H9 (cell line): ENCODE results near the gene C3orf20. TPM values are rescaled to one million over a fixed set of nuclear protein-coding genes. Genes with fewer than 3 reads are reported as not detected.

Source experiments
- DNase-seq: peaks from one replicate; pipeline ENCODE4 v3.0.0-alpha.2; 2017
- H2AFZ ChIP-seq: one replicate; pipeline ENCODE4 v1.6.1; 2013; ENCODE audit warnings: mild to moderate bottlenecking, low read length, control low read depth, moderate library complexity
- H2AK5ac ChIP-seq: 2 replicates; pipeline ENCODE4 v1.6.1; 2013; ENCODE audit warnings: low read length, control low read depth, mixed read lengths; ENCODE audit not compliant: insufficient read length
- H2BK120ac ChIP-seq: one replicate; pipeline ENCODE4 v1.6.1; 2013; ENCODE audit warnings: low read depth, mild to moderate bottlenecking, low read length, control low read depth, inconsistent platforms; ENCODE audit not compliant: poor library complexity, severe bottlenecking
- H2BK12ac ChIP-seq: 2 replicates; pipeline ENCODE4 v1.6.1; 2013; ENCODE audit warnings: low read length, control low read depth, mixed read lengths, low read depth; ENCODE audit not compliant: insufficient read length
- H2BK15ac ChIP-seq: 2 replicates; pipeline ENCODE4 v1.6.1; 2013; ENCODE audit warnings: low read depth, low read length, control low read depth
- H2BK20ac ChIP-seq: one replicate; pipeline ENCODE4 v1.6.1; 2013; ENCODE audit warnings: low read depth, mild to moderate bottlenecking, low read length, control low read depth, inconsistent platforms; ENCODE audit not compliant: poor library complexity, severe bottlenecking
- H2BK5ac ChIP-seq: 2 replicates; pipeline ENCODE4 v1.6.1; 2013; ENCODE audit warnings: low read length, control low read depth, mixed read lengths; ENCODE audit not compliant: insufficient read length
- H3K14ac ChIP-seq: 2 replicates; pipeline ENCODE4 v1.6.1; 2013; ENCODE audit warnings: low read length, control low read depth; ENCODE audit not compliant: insufficient read depth
- H3K18ac ChIP-seq: 2 replicates; pipeline ENCODE4 v1.6.1; 2013; ENCODE audit warnings: low read depth, mild to moderate bottlenecking, mixed read lengths, low read length, control low read depth; ENCODE audit not compliant: insufficient read length
- H3K23ac ChIP-seq: 2 replicates; pipeline ENCODE4 v1.6.1; 2013; ENCODE audit warnings: low read length, control low read depth, mixed read lengths, low read depth; ENCODE audit not compliant: insufficient read length
- H3K23me2 ChIP-seq: 2 replicates; pipeline ENCODE4 v1.6.1; 2013; ENCODE audit warnings: low read depth, mild to moderate bottlenecking, mixed read lengths, low read length, control low read depth; ENCODE audit not compliant: insufficient read length, poor library complexity, severe bottlenecking
- H3K27ac ChIP-seq: 2 replicates; pipeline ENCODE4 v1.5.1; 2013; ENCODE audit warnings: low read length, control low read depth, mixed read lengths, low read depth; ENCODE audit not compliant: insufficient read length
- H3K27me3 ChIP-seq: 2 replicates; pipeline ENCODE4 v1.6.1; 2013; ENCODE audit warnings: low read length, control low read depth, inconsistent platforms; ENCODE audit not compliant: insufficient read depth
- H3K4ac ChIP-seq: 2 replicates; pipeline ENCODE4 v1.6.1; 2013; ENCODE audit warnings: low read depth, mild to moderate bottlenecking, control low read depth, inconsistent platforms, low read length, moderate library complexity
- H3K4me1 ChIP-seq: 2 replicates; pipeline ENCODE4 v1.6.1; 2013; ENCODE audit warnings: low read length, control low read depth, inconsistent platforms; ENCODE audit not compliant: insufficient read depth
- H3K4me2 ChIP-seq: 2 replicates; pipeline ENCODE4 v1.6.1; 2013; ENCODE audit warnings: low read length, control low read depth, mixed read lengths; ENCODE audit not compliant: insufficient read length, insufficient read depth
- H3K56ac ChIP-seq: 2 replicates; pipeline ENCODE4 v1.6.1; 2013; ENCODE audit warnings: low read depth, mild to moderate bottlenecking, mixed read lengths, low read length, control low read depth; ENCODE audit not compliant: insufficient read length
- H3K79me1 ChIP-seq: 2 replicates; pipeline ENCODE4 v1.6.1; 2013; ENCODE audit warnings: low read depth, mild to moderate bottlenecking, moderate library complexity, low read length, control low read depth, inconsistent platforms; ENCODE audit not compliant: insufficient read depth, poor library complexity, severe bottlenecking
- H3K79me2 ChIP-seq: 2 replicates; pipeline ENCODE4 v1.6.1; 2013; ENCODE audit warnings: low read length, control low read depth, inconsistent platforms; ENCODE audit not compliant: insufficient read depth
- H3K9ac ChIP-seq: 2 replicates; pipeline ENCODE4 v1.6.1; 2013; ENCODE audit warnings: low read length, control low read depth, mixed read lengths; ENCODE audit not compliant: insufficient read length; ENCODE audit errors: extremely low read depth
- H3K9me3 ChIP-seq: one replicate; pipeline ENCODE4 v1.6.1; 2013; ENCODE audit warnings: low read depth, low read length, inconsistent platforms; ENCODE audit not compliant: control insufficient read depth
- H3T11ph ChIP-seq: one replicate; pipeline ENCODE4 v1.6.1; 2013; ENCODE audit warnings: mild to moderate bottlenecking, low read length, control low read depth, inconsistent platforms
- H4K20me1 ChIP-seq: one replicate; pipeline ENCODE4 v1.6.1; 2013; ENCODE audit not compliant: control insufficient read depth, insufficient read length, insufficient read depth
- H4K5ac ChIP-seq: 2 replicates; pipeline ENCODE4 v1.6.1; 2013; ENCODE audit warnings: low read depth, mild to moderate bottlenecking, mixed read lengths, low read length, control low read depth; ENCODE audit not compliant: insufficient read length
- H4K8ac ChIP-seq: replicated peaks from 2 replicates; pipeline ENCODE4 v1.6.1; 2013; ENCODE audit warnings: low read length, control low read depth, mixed read lengths, low read depth; ENCODE audit not compliant: insufficient read length
- H4K91ac ChIP-seq: 2 replicates; pipeline ENCODE4 v1.6.1; 2013; ENCODE audit warnings: low read depth, mild to moderate bottlenecking, moderate library complexity, mixed read lengths, low read length, control low read depth; ENCODE audit not compliant: insufficient read length
- H3K27ac Mint-ChIP-seq, 3 experiments: 2 replicates in 2 of 3; 3 replicates in 1 of 3; pipeline ENCODE4 v1.8.0; 2020 to 2021; ENCODE audit warnings: mixed read lengths in 3 of 3, mild to moderate bottlenecking in 1 of 3, moderate library complexity in 1 of 3
- H3K27me3 Mint-ChIP-seq: 2 replicates; pipeline ENCODE4 v1.8.0; 2021; ENCODE audit warnings: low read depth, mild to moderate bottlenecking, moderate library complexity, mixed read lengths
- H3K36me3 Mint-ChIP-seq, 3 experiments: 2 replicates in 2 of 3; 3 replicates in 1 of 3; pipeline ENCODE4 v1.8.0; 2020 to 2021; ENCODE audit warnings: low read depth in 3 of 3, mixed read lengths in 3 of 3; ENCODE audit not compliant: insufficient read depth in 1 of 3
- H3K4me1 Mint-ChIP-seq, 2 experiments: 2 replicates each; pipeline ENCODE4 v1.8.0; 2020; ENCODE audit warnings: mixed read lengths in 2 of 2
- H3K4me3 Mint-ChIP-seq, 2 experiments: 2 replicates in 1 of 2; 3 replicates in 1 of 2; pipeline ENCODE4 v1.8.0; 2020 to 2021; ENCODE audit warnings: mild to moderate bottlenecking in 2 of 2, mixed read lengths in 2 of 2, moderate library complexity in 1 of 2
- H3K9me3 Mint-ChIP-seq, 2 experiments: 2 replicates in 1 of 2; 3 replicates in 1 of 2; pipeline ENCODE4 v1.8.0; 2020; ENCODE audit warnings: mild to moderate bottlenecking in 2 of 2, mixed read lengths in 2 of 2, moderate library complexity in 1 of 2
- WGBS: extraction: QIAGEN DNeasy Blood & Tissue Kit; methylation state at CpG from one replicate; pipeline ENCODE4 v1.1.7; 2013; ENCODE audit warnings: missing lambda C conversion rate, low lambda C conversion rate, mixed read lengths; ENCODE audit not compliant: insufficient read length; ENCODE audit errors: extremely low coverage; 5-methylcytosine and 5-hydroxymethylcytosine counted together
- total RNA-seq: library from RNA; stranded (reverse); gene quantifications from 2 replicates; pipeline ENCODE4 v1.2.1, GENCODE V29; 2021
- TF ChIP-seq, protein P1 (sequence below): fragments of 200-600 bp; sonication (generic); conservative IDR thresholded peaks from 3 replicates; pipeline ENCODE4 v1.8.0; 2021; ENCODE audit warnings: antibody characterized with exemption, mild to moderate bottlenecking

The C3orf20 gene
- total RNA-seq, 1 experiment from 2014 or later = not detected

- no peak overlapping the region for H3K14ac ChIP-seq
- Mint-ChIP-seq H3K9me3 (no peaks in the 10 kb centered on the region), H3K27ac (no peak overlapping the region), H3K4me1 (no peaks in the 10 kb centered on the region), H3K27me3 (peaks cover 26% of the 10 kb centered on the region), H3K36me3 (no peaks in the 10 kb centered on the region), H3K4me3 (no peak overlapping the region)
- H3K79me1 ChIP-seq = no peaks in the 10 kb centered on the region
- no peak for DNase-seq
- no peak overlapping the region for H2BK15ac ChIP-seq
- H2AK5ac ChIP-seq = no peak overlapping the region
- TF ChIP-seq, protein P1, sequence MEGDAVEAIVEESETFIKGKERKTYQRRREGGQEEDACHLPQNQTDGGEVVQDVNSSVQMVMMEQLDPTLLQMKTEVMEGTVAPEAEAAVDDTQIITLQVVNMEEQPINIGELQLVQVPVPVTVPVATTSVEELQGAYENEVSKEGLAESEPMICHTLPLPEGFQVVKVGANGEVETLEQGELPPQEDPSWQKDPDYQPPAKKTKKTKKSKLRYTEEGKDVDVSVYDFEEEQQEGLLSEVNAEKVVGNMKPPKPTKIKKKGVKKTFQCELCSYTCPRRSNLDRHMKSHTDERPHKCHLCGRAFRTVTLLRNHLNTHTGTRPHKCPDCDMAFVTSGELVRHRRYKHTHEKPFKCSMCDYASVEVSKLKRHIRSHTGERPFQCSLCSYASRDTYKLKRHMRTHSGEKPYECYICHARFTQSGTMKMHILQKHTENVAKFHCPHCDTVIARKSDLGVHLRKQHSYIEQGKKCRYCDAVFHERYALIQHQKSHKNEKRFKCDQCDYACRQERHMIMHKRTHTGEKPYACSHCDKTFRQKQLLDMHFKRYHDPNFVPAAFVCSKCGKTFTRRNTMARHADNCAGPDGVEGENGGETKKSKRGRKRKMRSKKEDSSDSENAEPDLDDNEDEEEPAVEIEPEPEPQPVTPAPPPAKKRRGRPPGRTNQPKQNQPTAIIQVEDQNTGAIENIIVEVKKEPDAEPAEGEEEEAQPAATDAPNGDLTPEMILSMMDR = no peak
- no peak overlapping the region for H2BK120ac ChIP-seq
- no peak overlapping the region for H4K91ac ChIP-seq
- no peak overlapping the region for H2BK12ac ChIP-seq
- no peaks in the 10 kb centered on the region for H3K4me1 ChIP-seq
- no peak overlapping the region for H3T11ph ChIP-seq
- no peak overlapping the region for H2BK20ac ChIP-seq
- no peak overlapping the region for H4K8ac ChIP-seq
- H3K23me2 ChIP-seq = no peaks in the 10 kb centered on the region
- no peak overlapping the region for H3K18ac ChIP-seq
- H3K56ac ChIP-seq = no peak overlapping the region
- H3K27ac ChIP-seq = no peak overlapping the region
- H3K27me3 ChIP-seq = no peaks in the 10 kb centered on the region
- no peak overlapping the region for H3K4me2 ChIP-seq
- H3K79me2 ChIP-seq = no peaks in the 10 kb centered on the region
- no peak overlapping the region for H3K4ac ChIP-seq
- no peak overlapping the region for H3K9ac ChIP-seq
- H4K5ac ChIP-seq = no peak overlapping the region
- WGBS = no CpG with 5 or more reads among the region's 2 CpGs
- H2AFZ ChIP-seq = no peak overlapping the region
- H3K9me3 ChIP-seq = no peaks in the 10 kb centered on the region
- no peaks in the 10 kb centered on the region for H4K20me1 ChIP-seq
- no peak overlapping the region for H2BK5ac ChIP-seq
- no peak overlapping the region for H3K23ac ChIP-seq
Observed at GRCh38 chr3:14719006-14719405, 44.1 kb downstream of the C3orf20 start.
